Activated effector memory CD4-positive, alpha-beta T cell treated with anti-CD3 and anti-CD28 coated beads, Interleukin-2, amount 50 U/mL, for 16 hours (primary cell): Measurements from ENCODE around the gene GARNL3.

Source experiments
- DNase-seq: peaks from one replicate; pipeline ENCODE4 v3.0.0-alpha.2; 2020

GARNL3 gene

GRCh38 chr9:127411122-127411521 lies 146.5 kb downstream of the GARNL3 start:
- no peak for DNase-seq

GRCh38 chr9:127415141-127415540 lies 150.6 kb downstream of the GARNL3 start:
- no peak for DNase-seq

- no peak for DNase-seq
These were observed 151.1 kb downstream of the GARNL3 start for GRCh38 chr9:127415657-127416056.

- no peak for DNase-seq
These were observed 152.8 kb downstream of the GARNL3 start for GRCh38 chr9:127417131-127418036.

- DNase-seq = peak; percentile 78
These were observed 153.5 kb downstream of the GARNL3 start for GRCh38 chr9:127418037-127418471.

GRCh38 chr9:127419348-127419747 lies 154.8 kb downstream of the GARNL3 start:
- DNase-seq = no peak

- no peak for DNase-seq
These were observed 156.5 kb downstream of the GARNL3 start for GRCh38 chr9:127421057-127421456.

GRCh38 chr9:127422133-127422782 lies 157.7 kb downstream of the GARNL3 start:
- DNase-seq = no peak

GRCh38 chr9:127422787-127423186 lies 158.2 kb downstream of the GARNL3 start:
- DNase-seq = no peak

- DNase-seq = no peak
These were observed 158.9 kb downstream of the GARNL3 start for GRCh38 chr9:127423476-127423933.

- peak; percentile 97 for DNase-seq
These were observed 159.5 kb downstream of the GARNL3 start, which contains the start of gene ZNF79 for GRCh38 chr9:127423934-127424675. Gene ZNF79 (plus strand): TSS chr9:127424382. CDS start chr9:127424788, 406 bp downstream.

GRCh38 chr9:127424676-127424999 lies 160.1 kb downstream of the GARNL3 start:
- no peak for DNase-seq

- no peak for DNase-seq
These were observed 162.2 kb downstream of the GARNL3 start for GRCh38 chr9:127426756-127427155.

GRCh38 chr9:127428348-127428747 lies 163.8 kb downstream of the GARNL3 start:
- DNase-seq = no peak

GRCh38 chr9:127430415-127430814 lies 165.8 kb downstream of the GARNL3 start:
- DNase-seq = no peak

GRCh38 chr9:127437497-127438264 lies 173.1 kb downstream of the GARNL3 start:
- DNase-seq = peak; percentile 66

- DNase-seq = no peak
These were observed 173.8 kb downstream of the GARNL3 start for GRCh38 chr9:127438394-127438793.
